Measurements from ENCODE around the gene C3.

- TF ChIP-seq GABPA (IDR thresholded peaks at IDR 0.05; ENCODE audit: low read depth, low read length) = no peak
- TF ChIP-seq GABPA (CRISPR knock-in tag; IDR thresholded peaks at IDR 0.05; ENCODE audit: low read depth) = no peak
- TF ChIP-seq KDM5B (CRISPR knock-in tag; IDR thresholded peaks at IDR 0.05; ENCODE audit: borderline replicate concordance) = no peak
- no peak for TF ChIP-seq CTCF (CRISPR knock-in tag; IDR thresholded peaks at IDR 0.05)
- TF ChIP-seq ZFP37 (CRISPR knock-in tag; IDR thresholded peaks at IDR 0.05; ENCODE audit: borderline replicate concordance) = no peak
- no peak for TF ChIP-seq NR2C2 (CRISPR knock-in tag; IDR thresholded peaks at IDR 0.05; ENCODE audit: borderline replicate concordance)
- no peak for TF ChIP-seq TBL1XR1 (IDR thresholded peaks at IDR 0.05; ENCODE audit: borderline replicate concordance, low read length, partially characterized antibody)
- no peak for TF ChIP-seq ZNF547 (CRISPR knock-in tag; IDR thresholded peaks at IDR 0.05)
- TF ChIP-seq MAZ (IDR thresholded peaks at IDR 0.05; ENCODE audit: borderline replicate concordance, low read depth, low read length) = no peak
- TF ChIP-seq MAZ (CRISPR knock-in tag; IDR thresholded peaks at IDR 0.05; ENCODE audit: low read depth) = no peak
- no peak for TF ChIP-seq ATRX (CRISPR knock-in tag; IDR thresholded peaks at IDR 0.05; ENCODE audit: borderline replicate concordance)
Measured at GRCh38 chr19:6685482-6685881, 35.0 kb downstream of the C3 start.
